B cell (primary cell): ENCODE data around the gene SELL.

Source experiments
- CTCF ChIP-seq: fragments of 200-600 bp; IDR thresholded peaks from one replicate; pipeline ENCODE4 v1.8.0; 2022; ENCODE audit warnings: antibody characterized with exemption, mild to moderate bottlenecking
- EZH2 ChIP-seq: IDR thresholded peaks from 2 replicates; pipeline ENCODE4 v1.6.1; 2012; ENCODE audit warnings: borderline replicate concordance, low read depth, mild to moderate bottlenecking, moderate library complexity, low read length; ENCODE audit not compliant: insufficient read depth, poor library complexity, severe bottlenecking

DNA sequence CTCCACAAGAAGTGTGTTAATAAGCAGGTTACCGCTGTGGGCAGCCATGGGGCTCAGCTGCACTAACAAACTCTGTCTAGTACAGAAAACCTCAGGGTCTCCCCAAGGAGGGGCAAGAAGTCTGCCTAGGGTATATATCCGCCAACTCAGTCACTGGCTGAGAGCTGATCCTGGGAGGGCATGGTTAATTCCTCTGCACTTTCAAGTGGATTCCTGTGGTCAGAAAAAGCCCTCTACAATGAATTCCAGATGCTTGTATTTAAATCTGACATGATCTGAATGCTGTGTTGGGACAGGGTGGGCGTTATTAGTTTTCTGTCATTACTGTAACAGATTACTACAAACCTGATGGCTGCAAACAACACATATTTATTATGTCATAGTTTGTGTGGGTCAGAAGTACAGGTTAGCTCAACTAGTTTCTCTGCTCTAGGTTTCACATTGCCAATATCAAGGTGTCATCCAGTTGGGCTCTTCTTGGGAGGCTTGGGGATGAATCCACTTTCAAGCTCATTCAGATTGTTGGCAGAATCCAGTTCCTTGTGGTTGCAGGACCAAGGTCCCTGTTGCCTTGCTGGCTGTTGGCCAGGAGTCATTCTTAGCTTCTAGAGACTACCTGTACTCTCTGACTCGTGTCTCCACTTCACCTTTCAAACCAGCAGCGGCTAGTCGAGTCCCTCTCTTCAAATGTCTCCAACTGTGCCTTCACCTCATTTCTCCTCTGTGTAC, 30.4 kb upstream of the SELL start:
- TF ChIP-seq CTCF: no peak
- TF ChIP-seq EZH2: no peak
